Stomach (tissue), 4 donors: ENCODE measurements around the gene PWP2.

Experiments used
- CTCF ChIP-seq, 7 experiments: fragments of 450-650 bp in 4 of 7; fragments of 200-600 bp in 3 of 7; sonication (generic) in 3 of 7; IDR thresholded peaks; one replicate each; pipeline ENCODE4 v1.5.1; 2016 to 2019; ENCODE audit warnings: antibody characterized with exemption in 7 of 7, control low read depth in 2 of 7, mild to moderate bottlenecking in 1 of 7
- POLR2A ChIP-seq, 4 donors: fragments of 450-650 bp; IDR thresholded peaks; one replicate each; pipeline ENCODE4 v1.6.1; 2016; ENCODE audit warnings: antibody characterized with exemption in 4 of 4, control low read depth in 2 of 4, mild to moderate bottlenecking in 1 of 4, moderate library complexity in 1 of 4

DNA sequence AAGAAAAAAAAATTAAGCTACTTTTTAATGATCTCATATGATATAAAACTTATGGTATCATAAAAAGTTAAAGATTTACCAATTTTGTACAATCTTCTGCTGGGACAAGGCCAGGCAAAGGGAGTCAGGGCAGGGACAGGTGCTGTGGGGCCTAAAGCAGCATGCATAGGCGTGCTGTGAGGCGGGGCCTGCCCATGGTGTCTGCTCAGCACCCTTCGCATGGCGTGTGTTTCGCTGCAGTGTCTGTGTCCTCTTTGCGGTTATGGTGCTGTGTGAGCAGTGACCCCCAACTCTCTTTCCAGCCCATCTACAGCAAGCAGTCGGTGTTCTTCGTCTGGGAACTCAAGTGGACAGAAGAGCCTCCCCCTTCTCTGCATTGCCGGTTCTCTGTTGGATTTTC lies 13.4 kb upstream of the PWP2 start:
- TF ChIP-seq POLR2A (IDR thresholded peaks at IDR 0.05) (no peak), CTCF (IDR thresholded peaks at IDR 0.05) (no peak)
